HG03520 (cell line): ENCODE measurements around the gene SPSB3.

Source experiments
- ATAC-seq: cut with Tn5 transposase; IDR thresholded peaks from one replicate; pipeline ENCODE4 v1.9.1; 2021; ENCODE audit warnings: mild to moderate bottlenecking, moderate library complexity; ENCODE audit not compliant: unreplicated experiment

Gene SPSB3

DNA sequence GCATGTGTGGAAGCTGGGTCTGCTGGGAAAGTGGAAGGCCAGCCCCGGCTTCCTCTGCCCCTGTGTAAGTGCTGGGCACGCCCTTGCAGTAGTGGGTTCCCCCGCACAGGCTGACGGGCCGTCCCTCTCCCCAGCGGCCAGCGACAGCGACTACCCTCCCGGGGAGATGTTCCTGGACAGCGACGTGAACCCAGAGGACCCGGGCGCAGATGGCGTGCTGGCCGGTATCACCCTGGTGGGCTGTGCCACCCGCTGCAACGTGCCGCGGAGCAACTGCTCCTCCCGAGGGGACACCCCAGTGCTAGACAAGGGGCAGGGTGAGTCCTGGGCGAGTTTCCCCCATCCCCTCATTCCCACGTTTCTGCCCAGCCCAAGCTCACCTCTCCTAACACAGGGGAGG is 16.5 kb downstream of the SPSB3 start:
- ATAC-seq, result no peak

DNA sequence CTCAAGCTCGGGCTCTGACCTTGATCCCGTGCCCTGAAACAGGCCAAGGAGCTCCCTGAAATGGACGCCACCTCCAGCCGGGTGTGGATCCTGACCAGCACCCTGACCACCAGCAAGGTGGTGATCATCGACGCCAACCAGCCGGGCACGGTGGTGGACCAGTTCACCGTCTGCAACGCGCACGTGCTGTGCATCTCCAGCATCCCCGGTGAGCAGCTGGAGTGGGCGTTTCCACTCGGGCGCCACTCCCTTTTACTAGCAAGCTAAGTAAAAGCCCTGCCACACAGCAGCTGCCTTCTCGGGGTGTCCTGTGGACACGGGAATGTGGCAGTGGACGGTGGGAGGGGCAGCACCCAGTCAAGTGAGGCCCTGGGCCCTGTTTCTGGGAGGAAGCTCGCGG is 17.4 kb downstream of the SPSB3 start:
- ATAC-seq, result no peak

DNA sequence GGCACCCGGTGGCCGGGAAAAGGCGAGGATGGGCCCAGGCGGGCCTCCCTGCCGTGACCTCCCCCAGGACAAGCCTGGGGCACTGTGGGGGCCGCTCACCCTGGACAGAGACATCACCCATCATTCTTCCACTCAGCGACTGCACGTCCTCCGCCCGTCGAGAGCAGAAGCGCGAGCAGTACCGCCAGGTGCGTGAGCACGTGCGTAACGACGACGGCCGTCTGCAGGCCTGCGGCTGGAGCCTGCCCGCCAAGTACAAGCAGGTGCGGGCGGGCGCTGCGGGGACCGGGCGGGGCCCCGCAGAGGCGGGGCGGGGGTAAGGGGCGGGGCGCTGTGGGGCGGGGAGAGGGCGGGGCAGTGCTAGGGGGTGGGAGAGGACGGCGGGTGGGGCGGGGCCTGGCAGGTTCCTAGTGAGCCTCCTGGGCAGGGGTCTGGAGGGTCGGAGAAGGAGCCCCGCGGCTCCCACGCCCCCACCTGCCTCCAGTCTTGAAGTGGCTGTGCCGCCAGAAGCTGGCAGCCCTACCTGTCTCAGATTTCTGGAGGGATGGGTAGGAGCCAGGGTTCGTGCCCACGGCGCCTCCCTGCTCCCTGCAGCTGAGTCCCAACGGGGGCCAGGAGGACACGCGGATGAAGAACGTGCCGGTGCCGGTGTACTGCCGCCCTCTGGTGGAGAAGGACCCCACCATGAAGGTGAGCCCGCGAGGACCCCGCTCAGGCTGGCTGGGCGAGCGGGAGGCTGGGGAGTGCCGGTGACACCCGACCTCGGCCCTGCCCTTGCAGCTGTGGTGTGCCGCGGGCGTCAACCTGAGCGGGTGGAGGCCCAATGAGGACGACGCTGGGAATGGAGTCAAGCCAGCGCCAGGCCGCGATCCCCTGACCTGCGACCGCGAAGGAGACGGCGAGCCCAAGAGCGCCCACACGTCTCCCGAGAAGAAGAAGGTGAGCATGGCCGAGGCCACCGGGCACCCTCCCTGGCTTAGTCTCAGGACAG is 18.6 kb downstream of the SPSB3 start:
- no peak for ATAC-seq

DNA sequence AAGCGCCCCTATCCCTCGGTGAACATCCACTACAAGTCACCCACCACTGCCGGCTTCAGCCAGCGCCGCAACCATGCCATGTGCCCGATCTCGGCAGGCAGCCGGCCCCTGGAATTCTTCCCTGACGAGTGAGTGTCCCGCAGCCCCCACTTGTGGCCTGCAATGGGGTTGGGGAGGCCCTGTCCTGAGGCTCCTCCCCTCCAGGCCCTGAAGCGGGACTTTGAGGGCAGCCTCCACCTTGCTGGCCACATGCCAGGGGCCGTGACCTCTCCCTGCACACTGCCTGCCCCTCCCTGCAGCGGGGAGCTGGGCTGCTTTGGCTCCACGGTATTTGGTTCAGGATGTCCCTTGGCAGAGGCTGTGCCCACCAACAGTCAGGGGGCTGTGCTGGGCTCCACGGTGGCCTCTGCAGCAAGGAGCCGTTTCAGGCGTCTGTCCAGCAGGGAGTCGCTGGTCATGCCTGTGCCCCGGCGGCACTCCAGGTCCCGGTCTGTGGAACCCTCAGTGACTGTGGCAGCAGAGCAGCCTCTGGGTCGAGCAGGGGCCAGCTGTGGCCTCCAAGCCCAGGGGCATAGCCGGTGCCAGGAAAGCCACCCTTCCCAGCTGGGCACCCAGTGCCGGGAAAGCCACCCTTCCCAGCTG is 19.4 kb downstream of the SPSB3 start:
- no peak for ATAC-seq

DNA sequence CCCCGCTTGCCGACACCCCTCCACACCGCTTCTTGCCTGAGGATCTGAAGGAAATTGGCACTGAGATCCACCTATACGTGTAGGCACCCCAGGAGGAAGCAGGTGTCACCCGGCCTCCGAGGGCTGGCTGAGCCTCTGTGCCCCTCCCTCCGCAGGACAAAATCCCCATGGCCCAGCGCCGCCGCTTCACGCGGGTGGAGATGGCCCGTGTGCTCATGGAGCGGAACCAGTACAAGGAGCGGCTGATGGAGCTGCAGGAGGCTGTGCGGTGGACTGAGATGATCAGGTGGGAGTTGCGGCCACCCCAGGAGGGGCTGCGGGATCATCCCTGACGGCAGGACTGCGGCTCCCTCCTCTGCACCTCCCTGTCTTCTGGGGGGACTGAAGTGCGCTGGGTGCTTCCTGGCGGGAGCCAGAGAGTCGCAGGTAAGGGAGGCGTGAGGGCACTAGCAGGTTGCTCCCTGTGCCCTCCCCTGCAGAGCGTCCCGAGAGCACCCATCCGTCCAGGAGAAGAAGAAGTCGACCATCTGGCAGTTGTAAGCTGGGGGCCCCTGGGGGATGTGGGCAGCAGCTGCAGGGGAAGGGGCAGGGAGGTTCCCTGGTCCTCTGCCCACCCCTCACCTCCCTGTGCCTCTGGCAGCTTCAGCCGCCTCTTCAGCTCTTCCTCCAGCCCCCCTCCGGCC is 20.0 kb downstream of the SPSB3 start:
- ATAC-seq, result no peak

DNA sequence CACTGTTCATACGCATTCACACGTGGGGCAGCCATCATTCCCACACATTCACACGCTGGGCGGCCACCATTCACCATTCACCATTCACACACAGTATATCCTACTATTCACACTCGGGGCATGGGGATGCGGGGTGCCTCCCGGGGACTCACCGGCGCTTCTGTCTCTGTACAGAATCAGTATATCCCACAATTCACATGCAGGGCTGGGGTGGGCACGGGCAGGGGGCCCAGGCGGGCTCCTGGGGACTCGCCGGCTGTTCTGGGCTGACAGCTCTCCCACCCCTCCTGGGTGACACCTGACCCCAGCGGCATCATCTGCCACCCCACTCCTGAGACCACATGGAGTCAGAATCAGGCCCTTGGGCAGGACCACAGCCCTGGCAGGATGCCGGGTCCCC is 20.6 kb downstream of the SPSB3 start:
- no peak for ATAC-seq

DNA sequence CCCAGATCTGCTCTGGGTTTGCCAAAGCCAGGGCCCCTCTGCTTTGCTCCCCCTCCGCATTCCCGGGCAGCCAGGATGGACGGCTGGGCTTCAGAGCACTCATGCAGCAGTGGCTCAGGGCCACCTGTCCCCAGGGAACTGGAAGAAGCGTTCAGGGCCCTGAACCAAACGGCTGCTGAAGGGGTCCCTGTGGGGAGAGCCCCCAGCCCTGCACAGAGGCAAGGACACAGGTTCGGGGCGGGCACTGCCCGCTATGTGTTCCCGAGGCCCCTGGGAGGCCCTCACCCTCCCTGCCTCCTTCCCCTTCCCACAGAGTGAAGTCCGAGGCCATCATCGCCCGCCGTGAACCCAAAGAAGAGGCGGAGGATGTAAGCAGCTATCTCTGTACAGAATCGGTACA is 21.5 kb downstream of the SPSB3 start:
- ATAC-seq, result no peak

DNA sequence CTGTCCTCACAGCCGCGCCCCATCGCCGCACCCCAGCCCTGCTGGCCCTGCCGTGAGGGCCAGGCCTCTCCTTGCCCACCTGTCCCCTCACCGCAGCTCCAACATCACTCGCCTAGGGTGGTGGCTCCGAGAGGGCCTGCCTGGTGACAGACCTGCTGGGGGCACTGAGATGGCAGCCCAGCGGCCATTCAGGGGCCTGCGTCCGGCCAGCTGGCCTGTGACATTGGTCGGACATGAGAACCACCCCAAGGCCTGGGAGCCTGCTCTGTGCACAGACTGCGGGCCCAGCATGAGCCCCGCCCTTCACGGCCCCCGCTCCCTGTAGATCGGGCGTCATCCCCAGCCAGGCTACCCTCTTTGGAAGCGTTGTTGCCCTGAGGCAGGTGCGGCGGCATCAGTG is 22.9 kb downstream of the SPSB3 start:
- ATAC-seq, result no peak

DNA sequence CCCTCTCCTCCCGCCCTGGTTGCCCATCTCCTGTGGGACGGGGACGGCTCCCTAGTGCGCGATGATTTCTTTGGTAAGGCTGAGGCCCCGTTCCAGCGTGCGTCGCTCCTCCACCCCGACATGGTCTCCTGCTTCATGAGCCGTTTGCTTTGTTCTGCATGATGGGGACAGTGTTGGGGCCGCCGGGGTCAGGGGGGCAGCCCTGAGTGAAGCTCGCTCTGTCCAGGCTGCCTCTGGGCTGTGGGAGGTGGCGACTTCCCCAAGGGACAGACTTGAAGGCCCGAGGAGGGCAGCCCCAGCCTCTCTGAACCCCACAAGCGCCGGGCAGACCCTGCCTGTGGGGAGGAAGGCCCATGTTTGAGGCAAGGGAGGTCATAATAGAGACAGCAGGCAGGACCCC is 23.4 kb downstream of the SPSB3 start:
- no peak for ATAC-seq

DNA sequence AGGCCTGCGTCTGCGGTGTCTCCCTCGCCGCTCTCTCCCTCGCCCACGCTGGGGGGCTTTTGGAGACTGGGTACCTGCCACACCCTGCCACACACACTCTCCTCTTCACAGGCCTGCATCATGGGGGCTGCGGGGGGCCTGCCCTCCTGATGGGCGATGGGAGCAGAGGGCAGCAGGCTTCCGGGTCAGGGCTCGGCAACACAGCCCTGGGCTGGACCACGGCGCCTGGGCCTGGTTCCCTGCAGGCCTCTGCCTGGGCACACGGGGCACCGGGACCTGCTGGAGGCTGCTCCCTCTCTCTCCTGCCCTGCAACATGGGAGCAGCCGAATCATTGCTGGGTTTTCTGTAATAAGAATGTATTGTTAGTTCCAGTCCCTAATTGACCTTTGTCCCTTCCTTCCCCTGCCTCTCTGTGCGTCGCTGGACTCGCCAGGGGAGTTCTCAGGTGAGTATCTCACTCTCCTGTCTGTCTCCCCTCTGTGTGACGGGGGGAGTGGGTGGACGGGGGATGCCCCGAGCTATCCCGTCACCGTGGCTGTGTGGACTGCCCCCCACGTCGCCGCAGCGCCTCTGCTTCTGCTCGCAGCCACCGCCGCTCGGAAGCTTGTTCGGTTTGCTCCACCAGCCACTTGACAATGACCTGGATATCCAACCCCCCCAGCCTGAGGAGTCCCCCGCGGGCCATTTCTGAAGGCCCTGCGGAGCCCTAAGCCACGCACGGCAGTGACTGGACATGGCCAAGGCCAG is 24.5 kb downstream of the SPSB3 start:
- ATAC-seq, result no peak

DNA sequence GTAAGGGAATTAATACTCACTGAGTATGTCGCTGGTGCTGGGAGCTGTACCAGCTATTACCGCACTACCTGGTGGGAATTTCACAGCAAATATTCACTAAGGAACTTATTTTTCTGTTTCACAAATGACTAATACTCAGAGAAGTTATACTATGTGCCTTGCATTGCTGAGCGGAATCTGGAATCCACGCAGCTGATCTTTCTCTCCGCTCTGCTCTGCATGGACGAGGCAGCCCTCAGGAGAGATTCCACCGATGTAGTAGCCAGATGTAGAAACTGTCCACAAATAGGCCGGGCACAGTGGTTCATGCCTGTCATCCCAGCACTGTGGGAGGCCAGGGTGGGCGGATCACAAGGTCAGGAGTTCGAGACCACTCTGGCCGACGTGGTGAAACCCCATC is 28.2 kb downstream of the SPSB3 start:
- ATAC-seq, result no peak

DNA sequence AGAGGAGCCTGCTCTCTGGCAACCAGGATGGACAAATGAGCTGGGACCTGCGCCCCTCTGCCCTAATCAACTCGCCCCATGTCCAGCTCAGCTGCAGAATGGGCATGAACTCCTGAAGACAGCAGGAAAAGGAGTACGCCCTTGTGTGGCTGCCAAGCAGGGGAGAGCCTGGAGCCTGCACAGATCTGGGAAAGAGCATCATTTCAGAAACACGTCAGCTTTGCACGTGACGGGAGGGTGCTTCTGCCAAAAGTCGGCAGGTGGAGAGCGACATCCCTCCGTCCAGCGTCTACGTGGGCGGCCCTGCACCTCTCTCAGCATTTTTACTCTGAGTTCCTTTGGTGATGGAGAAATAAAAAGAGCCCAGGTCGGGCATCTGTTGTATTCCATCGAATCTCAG is 29.5 kb downstream of the SPSB3 start:
- no peak for ATAC-seq

DNA sequence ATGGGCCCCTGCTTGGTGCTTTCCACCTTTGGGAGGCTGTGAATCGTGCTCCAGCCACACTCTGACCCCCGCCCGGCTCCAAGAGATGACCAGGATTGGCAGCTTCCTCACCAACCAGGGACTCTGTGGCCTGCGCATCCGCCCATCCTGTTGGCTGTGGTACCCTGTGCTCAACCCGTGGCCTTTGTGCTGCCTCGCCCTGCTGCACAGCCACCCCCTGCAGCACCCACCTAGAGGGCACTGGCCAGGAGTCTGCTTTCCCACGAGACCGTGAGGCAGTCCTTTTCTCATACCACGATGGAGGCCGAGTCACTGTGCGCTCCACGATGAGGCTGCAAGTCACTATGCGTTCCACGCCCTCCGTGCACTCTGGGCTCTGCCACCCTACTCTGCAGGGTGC is 30.4 kb downstream of the SPSB3 start:
- no peak for ATAC-seq

DNA sequence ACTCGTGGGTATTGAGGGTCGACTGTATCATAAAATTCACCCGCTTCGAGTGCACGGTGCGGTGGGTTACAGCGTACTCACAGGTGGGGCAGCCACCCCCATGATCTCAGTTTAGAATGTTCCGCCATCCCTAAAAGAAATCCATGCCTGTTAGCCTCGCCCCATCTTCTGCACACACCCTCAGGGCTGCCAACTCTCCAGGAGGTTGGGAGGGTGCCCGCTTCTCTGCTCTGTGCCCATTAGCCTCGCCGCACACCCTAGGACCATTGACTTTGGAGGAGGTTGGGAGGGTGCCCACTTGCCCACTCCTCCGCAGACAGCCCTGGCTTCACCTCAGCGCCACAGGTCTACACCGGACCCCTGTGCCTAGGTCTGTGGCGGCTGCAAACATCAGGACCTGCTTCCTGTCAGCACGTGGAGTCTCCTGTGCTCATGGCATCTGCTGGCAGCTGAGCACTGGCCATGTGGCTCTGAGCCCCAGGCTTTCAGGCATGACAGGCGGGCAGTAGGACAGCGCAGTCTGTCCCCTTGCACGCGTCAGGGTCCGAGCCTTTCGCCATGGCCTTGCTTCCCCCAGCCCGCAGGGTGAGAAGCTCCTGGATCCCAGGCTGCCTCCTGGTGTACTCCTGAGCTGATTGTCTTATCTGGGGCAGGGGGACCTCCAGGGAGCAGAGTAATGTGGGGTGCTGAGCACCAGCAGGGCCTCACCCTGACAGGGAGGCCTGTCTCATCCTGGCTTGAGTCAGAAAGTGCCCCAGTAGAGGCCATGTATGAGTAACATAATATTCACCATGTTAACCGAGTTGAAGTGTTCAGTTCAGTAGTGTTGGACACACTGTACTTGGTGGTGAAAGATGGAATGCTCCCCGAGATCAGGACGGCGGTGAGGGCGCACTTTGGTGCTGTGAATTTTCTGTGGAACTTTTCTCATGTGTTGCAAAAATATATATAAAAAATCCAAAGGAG is 32.9 kb downstream of the SPSB3 start:
- no peak for ATAC-seq

DNA sequence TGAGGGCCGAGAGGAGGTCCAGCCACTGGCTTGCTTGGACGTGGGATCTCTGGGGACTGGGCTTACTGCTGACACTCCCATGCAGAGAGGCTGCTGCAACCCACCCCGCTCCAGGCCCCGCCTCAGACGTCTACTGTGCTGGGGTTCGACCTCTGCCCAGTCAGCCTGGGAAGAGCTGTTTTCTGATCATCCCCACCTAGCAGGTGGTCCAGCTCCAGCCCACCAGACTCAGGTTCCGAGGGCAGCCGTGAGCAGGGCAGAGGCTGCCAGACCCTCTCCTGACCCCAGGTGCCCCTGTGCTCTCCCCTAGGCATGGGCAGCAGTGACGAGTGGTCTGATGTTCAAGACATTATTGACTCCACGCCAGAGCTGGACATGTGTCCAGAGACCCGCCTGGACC is 34.4 kb downstream of the SPSB3 start:
- ATAC-seq, result no peak

DNA sequence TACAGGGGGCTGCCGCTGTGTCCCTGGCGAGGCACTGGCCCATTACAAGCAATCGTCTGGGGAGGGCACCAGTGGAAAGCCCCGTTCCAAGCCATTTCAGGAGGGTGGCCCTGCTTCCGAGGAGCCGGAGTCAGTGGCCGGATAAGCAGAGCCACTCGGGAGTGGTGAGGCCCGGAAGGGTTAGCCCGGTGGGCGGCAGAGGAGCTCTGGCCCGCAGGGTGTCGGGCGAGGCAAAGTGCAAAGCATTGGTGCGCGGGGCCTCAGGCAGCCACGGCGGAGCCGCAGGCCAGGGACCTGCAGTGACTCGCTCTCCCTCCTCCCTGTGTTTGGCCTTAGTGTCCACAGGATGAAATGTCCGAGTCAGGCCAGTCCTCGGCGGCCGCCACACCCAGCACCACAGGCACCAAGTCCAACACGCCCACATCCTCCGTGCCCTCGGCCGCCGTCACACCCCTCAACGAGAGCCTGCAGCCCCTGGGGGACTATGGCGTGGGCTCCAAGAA is 35.6 kb downstream of the SPSB3 start:
- no peak for ATAC-seq

DNA sequence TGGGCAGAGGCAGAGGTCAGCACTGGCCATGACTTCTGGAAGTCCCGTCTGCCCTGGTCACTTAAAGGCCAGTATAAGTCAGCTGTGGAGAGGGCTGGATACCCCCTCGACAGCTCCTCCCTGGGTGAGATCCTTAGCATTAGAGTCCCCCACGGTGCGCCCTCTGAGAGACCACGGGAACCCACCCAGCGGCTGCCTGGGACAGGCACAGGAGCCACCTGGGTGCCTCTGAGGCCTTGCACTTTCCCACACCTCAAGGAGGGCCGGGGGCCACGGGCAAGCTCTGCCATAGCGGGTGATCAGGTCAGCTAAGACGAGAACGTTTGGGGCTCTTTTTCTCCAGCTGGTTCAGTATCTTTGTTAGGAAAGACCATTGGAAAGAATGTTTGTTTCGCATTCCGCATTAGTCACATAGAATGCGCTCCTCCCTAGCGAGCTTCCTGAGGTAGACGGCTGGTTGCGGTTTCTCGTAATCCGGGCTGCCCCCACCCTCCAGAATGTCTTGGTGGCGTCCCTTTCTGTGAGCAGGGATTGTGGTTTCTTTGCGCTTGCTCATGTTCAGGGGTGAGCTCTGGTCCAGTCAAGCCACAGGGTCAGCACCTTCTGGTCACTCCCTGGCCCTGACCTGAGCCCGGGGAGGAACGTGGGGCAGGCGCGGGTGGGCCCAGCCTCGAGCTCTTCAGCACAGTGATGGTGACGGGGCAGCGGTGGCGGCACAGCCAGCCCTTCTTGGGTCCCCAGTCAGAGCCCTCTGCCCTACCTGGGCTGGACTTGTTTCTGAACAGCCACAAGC is 36.3 kb downstream of the SPSB3 start:
- no peak for ATAC-seq

DNA sequence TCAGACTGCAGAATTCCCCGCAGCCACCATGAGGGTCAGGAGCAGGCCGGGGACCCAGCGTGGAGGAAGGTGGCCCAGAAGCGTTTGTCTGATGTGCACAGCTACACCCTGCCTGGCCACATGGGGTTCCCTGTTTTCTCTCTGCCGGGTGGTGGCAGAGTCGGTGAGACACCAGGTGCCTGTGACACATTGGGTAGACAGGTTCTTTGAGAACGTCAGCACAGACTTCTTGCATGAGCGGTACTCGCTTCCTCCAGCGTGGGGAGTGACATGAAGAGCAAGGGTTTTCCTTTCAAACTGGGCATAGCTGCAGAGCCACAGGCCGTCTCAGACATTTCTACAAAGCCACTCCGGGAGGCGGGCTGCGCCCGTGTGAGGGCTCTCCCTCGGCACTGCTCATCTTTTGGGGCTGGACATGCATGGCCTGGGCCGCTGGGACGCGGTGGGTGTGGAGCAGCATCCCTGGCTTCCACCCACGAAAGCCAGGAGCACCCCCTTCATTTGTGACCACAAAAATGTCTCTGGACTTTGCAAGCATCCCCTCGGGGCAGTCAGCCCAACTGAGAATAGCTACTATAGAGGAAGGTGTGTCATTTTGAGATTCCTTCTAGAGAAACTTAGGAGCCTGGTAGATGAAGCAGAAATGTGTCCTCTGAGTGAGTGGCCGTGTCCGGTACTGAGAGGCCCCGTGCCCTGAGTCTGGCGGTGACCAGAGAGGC is 37.0 kb downstream of the SPSB3 start:
- ATAC-seq, result no peak
